ENCODE measurements around the gene ATP12A.

- TF ChIP-seq CTCF (IDR thresholded peaks at IDR 0.05 in 4 of 5, conservative IDR thresholded peaks at IDR 0.05 in 1 of 5) (no peak), POLR2A (IDR thresholded peaks at IDR 0.05) (no peak)
Measured at GRCh38 chr13:24636776-24637175, 43.4 kb upstream of the ATP12A start.

Measured in gastrocnemius medialis (tissue), 4 donors.